DND-41 (cell line): ENCODE measurements around the gene CCDC138.
"Not testable (repeated sequence)": the region's sequence is repeated elsewhere in the genome, so short reads cannot be mapped to it uniquely, and the experiment has no call there.

ENCODE experiments used
- EZH2 ChIP-seq: IDR thresholded peaks from 3 replicates; pipeline ENCODE4 v1.6.1; 2012; ENCODE audit warnings: borderline replicate concordance, low read depth, mild to moderate bottlenecking, moderate library complexity, low read length, inconsistent platforms; ENCODE audit not compliant: severe bottlenecking
- TF ChIP-seq, protein P1 (sequence below): IDR thresholded peaks from 2 replicates; pipeline ENCODE4 v1.5.1; 2012; ENCODE audit warnings: borderline replicate concordance, low read length, moderate library complexity, mild to moderate bottlenecking; ENCODE audit not compliant: poor library complexity, severe bottlenecking; ENCODE audit errors: extremely low read depth

DNA sequence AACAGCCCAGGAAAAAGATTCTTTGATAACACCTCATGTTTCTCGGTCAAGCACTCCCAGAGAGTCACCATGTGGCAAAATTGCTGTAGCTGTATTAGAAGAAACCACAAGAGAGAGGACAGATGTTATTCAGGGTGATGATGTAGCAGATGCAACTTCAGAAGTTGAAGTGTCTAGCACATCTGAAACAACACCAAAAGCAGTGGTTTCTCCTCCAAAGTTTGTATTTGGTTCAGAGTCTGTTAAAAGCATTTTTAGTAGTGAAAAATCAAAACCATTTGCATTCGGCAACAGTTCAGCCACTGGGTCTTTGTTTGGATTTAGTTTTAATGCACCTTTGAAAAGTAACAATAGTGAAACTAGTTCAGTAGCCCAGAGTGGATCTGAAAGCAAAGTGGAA, 18.7 kb upstream of the CCDC138 start:
- TF ChIP-seq, protein P1, sequence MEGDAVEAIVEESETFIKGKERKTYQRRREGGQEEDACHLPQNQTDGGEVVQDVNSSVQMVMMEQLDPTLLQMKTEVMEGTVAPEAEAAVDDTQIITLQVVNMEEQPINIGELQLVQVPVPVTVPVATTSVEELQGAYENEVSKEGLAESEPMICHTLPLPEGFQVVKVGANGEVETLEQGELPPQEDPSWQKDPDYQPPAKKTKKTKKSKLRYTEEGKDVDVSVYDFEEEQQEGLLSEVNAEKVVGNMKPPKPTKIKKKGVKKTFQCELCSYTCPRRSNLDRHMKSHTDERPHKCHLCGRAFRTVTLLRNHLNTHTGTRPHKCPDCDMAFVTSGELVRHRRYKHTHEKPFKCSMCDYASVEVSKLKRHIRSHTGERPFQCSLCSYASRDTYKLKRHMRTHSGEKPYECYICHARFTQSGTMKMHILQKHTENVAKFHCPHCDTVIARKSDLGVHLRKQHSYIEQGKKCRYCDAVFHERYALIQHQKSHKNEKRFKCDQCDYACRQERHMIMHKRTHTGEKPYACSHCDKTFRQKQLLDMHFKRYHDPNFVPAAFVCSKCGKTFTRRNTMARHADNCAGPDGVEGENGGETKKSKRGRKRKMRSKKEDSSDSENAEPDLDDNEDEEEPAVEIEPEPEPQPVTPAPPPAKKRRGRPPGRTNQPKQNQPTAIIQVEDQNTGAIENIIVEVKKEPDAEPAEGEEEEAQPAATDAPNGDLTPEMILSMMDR: not testable (repeated sequence)
- TF ChIP-seq EZH2: not testable (repeated sequence)
